Measurements from ENCODE around the gene TOMT.

The TOMT gene, protein sequence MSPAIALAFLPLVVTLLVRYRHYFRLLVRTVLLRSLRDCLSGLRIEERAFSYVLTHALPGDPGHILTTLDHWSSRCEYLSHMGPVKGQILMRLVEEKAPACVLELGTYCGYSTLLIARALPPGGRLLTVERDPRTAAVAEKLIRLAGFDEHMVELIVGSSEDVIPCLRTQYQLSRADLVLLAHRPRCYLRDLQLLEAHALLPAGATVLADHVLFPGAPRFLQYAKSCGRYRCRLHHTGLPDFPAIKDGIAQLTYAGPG

DNA sequence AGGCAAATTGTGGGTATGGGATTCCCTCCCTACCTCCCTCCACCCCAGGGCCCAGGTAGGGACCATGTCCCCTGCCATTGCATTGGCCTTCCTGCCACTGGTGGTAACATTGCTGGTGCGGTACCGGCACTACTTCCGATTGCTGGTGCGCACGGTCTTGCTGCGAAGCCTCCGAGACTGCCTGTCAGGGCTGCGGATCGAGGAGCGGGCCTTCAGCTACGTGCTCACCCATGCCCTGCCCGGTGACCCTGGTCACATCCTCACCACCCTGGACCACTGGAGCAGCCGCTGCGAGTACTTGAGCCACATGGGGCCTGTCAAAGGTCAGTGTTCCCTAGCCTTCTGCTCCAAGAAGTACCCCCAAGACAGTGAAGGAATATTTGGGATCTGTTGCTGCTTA, at the start of gene TOMT:
TSS of gene TOMT (plus strand) at position 37 of the 400 bp plus-strand sequence. CDS start at position 65, 28 bp downstream.
- Histone ChIP-seq H3K9ac (ENCODE audit: low read length) (no peak within 1 kb of the TSS), H2AFZ (ENCODE audit: low read depth, low read length) (no peak within 1 kb of the TSS), H3K79me2 (ENCODE audit: low read length) (peaks cover 22% of the 10 kb centered on the region), H3K27ac (ENCODE audit: low read length) (no peak within 1 kb of the TSS), H3K4me1 (ENCODE audit: low read length) (peaks cover 20% of the 10 kb centered on the region), H3K27me3 (ENCODE audit: low read depth, low read length) (no peaks in the 10 kb centered on the region), H3K4me2 (ENCODE audit: low read length) (no peak within 1 kb of the TSS), H3K36me3 (replicated peaks; ENCODE audit: low read depth, low read length) (peaks cover 9% of the 10 kb centered on the region), H3K9me3 (ENCODE audit: insufficient read depth, low read length) (no peaks in the 10 kb centered on the region), H4K20me1 (ENCODE audit: insufficient read depth, low read length) (no peaks in the 10 kb centered on the region), H3K4me3 (ENCODE audit: low read length) (no peak within 1 kb of the TSS)
- TF ChIP-seq, protein P1, sequence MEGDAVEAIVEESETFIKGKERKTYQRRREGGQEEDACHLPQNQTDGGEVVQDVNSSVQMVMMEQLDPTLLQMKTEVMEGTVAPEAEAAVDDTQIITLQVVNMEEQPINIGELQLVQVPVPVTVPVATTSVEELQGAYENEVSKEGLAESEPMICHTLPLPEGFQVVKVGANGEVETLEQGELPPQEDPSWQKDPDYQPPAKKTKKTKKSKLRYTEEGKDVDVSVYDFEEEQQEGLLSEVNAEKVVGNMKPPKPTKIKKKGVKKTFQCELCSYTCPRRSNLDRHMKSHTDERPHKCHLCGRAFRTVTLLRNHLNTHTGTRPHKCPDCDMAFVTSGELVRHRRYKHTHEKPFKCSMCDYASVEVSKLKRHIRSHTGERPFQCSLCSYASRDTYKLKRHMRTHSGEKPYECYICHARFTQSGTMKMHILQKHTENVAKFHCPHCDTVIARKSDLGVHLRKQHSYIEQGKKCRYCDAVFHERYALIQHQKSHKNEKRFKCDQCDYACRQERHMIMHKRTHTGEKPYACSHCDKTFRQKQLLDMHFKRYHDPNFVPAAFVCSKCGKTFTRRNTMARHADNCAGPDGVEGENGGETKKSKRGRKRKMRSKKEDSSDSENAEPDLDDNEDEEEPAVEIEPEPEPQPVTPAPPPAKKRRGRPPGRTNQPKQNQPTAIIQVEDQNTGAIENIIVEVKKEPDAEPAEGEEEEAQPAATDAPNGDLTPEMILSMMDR (IDR thresholded peaks at IDR 0.05; ENCODE audit: low read depth, low read length), result no peak
- no peak for TF ChIP-seq EZH2phosphoT487 (IDR thresholded peaks at IDR 0.05; ENCODE audit: low read depth)

DNA sequence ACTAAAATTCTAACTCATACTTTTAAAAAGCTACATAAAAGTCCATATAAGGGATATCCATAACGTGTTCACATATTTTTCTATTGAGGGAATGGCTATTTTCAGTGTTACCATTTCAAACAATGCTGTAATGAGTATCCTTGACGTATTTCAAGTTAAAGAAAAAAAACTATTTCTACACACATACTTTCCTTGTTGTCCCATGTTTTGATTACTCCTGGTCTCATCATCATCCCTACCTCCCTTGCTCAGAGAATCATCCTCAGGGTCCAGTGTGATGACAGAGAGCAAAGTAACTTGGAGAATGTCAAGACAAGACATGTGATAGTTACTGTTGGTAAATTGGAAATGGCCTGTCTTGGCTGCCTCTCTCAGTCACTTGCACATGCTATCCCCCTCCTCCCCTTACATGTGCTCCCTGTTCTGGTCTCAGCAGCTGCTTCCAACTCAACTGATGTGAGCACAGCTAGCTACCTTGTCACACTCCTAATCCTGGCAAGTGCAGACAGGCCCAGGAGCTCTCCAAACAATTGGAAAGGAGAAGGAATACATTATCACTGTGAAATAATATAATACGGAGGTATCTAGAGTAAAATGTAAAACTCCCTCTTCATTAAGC, 47.2 kb upstream of the TOMT start:
- Histone ChIP-seq H3K79me2 (ENCODE audit: low read length) (peaks cover 6% of the 10 kb centered on the region; the same call in 1 of the 2 replicates), H3K4me3 (ENCODE audit: low read length) (no peak overlapping the region), H3K9ac (ENCODE audit: low read length) (no peak overlapping the region), H3K36me3 (replicated peaks; ENCODE audit: low read depth, low read length) (peaks cover 15% of the 10 kb centered on the region), H3K9me3 (ENCODE audit: insufficient read depth, low read length) (no peaks in the 10 kb centered on the region), H3K27me3 (ENCODE audit: low read depth, low read length) (no peaks in the 10 kb centered on the region), H3K4me2 (ENCODE audit: low read length) (no peak overlapping the region), H4K20me1 (ENCODE audit: insufficient read depth, low read length) (no peaks in the 10 kb centered on the region), H2AFZ (ENCODE audit: low read depth, low read length) (no peak overlapping the region), H3K4me1 (ENCODE audit: low read length) (peaks cover 5% of the 10 kb centered on the region; the same call in 1 of the 2 replicates), H3K27ac (ENCODE audit: low read length) (no peak overlapping the region)
- TF ChIP-seq, protein P1 (IDR thresholded peaks at IDR 0.05; ENCODE audit: low read depth, low read length), result no peak
- no peak for TF ChIP-seq EZH2phosphoT487 (IDR thresholded peaks at IDR 0.05; ENCODE audit: low read depth)

DNA sequence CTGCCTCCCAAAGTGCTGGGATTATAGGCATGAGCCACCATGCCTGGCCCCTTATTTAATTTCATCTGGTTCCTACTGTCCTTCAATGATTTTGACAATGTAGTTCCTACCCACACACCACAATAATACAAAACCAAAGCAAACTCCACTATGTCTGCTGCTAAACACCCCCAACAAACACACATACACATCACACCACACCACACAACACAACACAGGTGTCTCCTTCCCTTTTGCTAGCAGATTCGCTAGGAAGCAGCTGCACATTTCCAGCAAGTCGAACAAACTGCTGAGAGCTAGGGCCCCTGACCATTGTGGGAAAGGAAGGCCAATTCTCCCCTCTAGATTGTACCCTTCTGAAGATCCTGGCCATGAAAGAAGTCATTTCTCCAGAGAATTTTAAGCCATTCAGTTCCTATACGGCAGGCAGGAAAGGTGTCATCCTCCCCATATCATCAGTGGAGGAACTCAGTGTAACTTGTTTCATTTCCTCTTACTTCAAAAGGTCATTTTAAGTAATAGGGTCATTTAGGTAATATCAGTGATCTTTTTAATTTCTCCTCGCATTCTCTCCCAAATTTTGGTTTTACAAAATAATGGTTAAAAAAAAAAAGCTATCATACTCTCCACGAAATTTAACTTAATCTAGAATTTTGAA, 43.9 kb upstream of the TOMT start:
- Histone ChIP-seq H3K4me1 (ENCODE audit: low read length) (peaks cover 5% of the 10 kb centered on the region; the same call in 1 of the 2 replicates), H3K4me3 (ENCODE audit: low read length) (no peak overlapping the region), H3K36me3 (replicated peaks; ENCODE audit: low read depth, low read length) (peaks cover 15% of the 10 kb centered on the region), H3K79me2 (ENCODE audit: low read length) (peaks cover 9% of the 10 kb centered on the region; the same call in 1 of the 2 replicates), H3K9ac (ENCODE audit: low read length) (no peak overlapping the region), H2AFZ (ENCODE audit: low read depth, low read length) (no peak overlapping the region), H4K20me1 (ENCODE audit: insufficient read depth, low read length) (no peaks in the 10 kb centered on the region), H3K4me2 (ENCODE audit: low read length) (peak overlapping the region; percentile 27; the same call in 1 of the 2 replicates), H3K9me3 (ENCODE audit: insufficient read depth, low read length) (no peaks in the 10 kb centered on the region), H3K27ac (ENCODE audit: low read length) (no peak overlapping the region), H3K27me3 (ENCODE audit: low read depth, low read length) (no peaks in the 10 kb centered on the region)
- TF ChIP-seq EZH2phosphoT487 (IDR thresholded peaks at IDR 0.05; ENCODE audit: low read depth), result no peak
- TF ChIP-seq, protein P1 (IDR thresholded peaks at IDR 0.05; ENCODE audit: low read depth, low read length), result no peak

DNA sequence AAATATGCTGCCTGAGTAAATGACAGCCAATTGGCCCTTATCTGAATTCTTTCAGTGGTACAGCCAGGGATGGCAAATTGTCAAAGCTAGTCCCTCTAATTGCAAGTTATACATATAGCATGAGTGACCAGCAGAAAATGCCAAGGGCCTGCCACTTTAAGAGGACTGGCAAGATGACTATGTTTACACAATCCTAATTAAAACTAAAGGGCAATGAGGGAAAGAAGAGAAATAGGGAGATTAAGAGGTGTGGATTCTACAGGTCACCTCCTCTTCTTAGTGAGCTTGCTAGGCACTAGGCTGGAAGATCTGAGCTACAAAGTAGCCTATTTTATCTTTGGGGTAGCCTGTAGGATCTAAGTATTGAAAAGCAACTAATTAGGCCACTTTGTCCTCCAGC, 38.9 kb upstream of the TOMT start:
- Histone ChIP-seq H3K9me3 (ENCODE audit: insufficient read depth, low read length) (no peaks in the 10 kb centered on the region), H3K79me2 (ENCODE audit: low read length) (peaks cover 35% of the 10 kb centered on the region), H3K4me1 (ENCODE audit: low read length) (peaks cover 19% of the 10 kb centered on the region), H2AFZ (ENCODE audit: low read depth, low read length) (no peak overlapping the region), H3K27me3 (ENCODE audit: low read depth, low read length) (no peaks in the 10 kb centered on the region), H4K20me1 (ENCODE audit: insufficient read depth, low read length) (peaks cover 32% of the 10 kb centered on the region), H3K4me3 (ENCODE audit: low read length) (no peak overlapping the region), H3K4me2 (ENCODE audit: low read length) (no peak overlapping the region), H3K27ac (ENCODE audit: low read length) (no peak overlapping the region), H3K36me3 (replicated peaks; ENCODE audit: low read depth, low read length) (peaks cover 17% of the 10 kb centered on the region), H3K9ac (ENCODE audit: low read length) (no peak overlapping the region)
- no peak for TF ChIP-seq EZH2phosphoT487 (IDR thresholded peaks at IDR 0.05; ENCODE audit: low read depth)
- TF ChIP-seq, protein P1 (IDR thresholded peaks at IDR 0.05; ENCODE audit: low read depth, low read length), result no peak

All from OCI-LY3 (cell line).